Activated naive CD4-positive, alpha-beta T cell treated with anti-CD3 and anti-CD28 coated beads, Interleukin-2, amount 50 U/mL, for 24 hours (primary cell): ENCODE data around the gene SPECC1.
"Not testable (repeated sequence)": the region's sequence is repeated elsewhere in the genome, so short reads cannot be mapped to it uniquely, and the experiment has no call there.

Experiments
- H3K27ac Mint-ChIP-seq: one replicate; pipeline ENCODE4 v1.8.0; 2021; ENCODE audit warnings: mild to moderate bottlenecking, mixed read lengths
- H3K27me3 Mint-ChIP-seq: one replicate; pipeline ENCODE4 v1.8.0; 2021; ENCODE audit warnings: mixed read lengths
- H3K36me3 Mint-ChIP-seq: one replicate; pipeline ENCODE4 v1.8.0; 2021; ENCODE audit warnings: mixed read lengths
- H3K4me1 Mint-ChIP-seq: one replicate; pipeline ENCODE4 v1.8.0; 2021; ENCODE audit warnings: mixed read lengths
- H3K4me3 Mint-ChIP-seq: one replicate; pipeline ENCODE4 v1.8.0; 2021; ENCODE audit warnings: mild to moderate bottlenecking, mixed read lengths
- H3K9me3 Mint-ChIP-seq: one replicate; pipeline ENCODE4 v1.8.0; 2021; ENCODE audit warnings: mixed read lengths

The SPECC1 gene

GRCh38 chr17:20351405-20351804 lies 342.2 kb downstream of the SPECC1 start:
- not testable (repeated sequence) for H3K4me3 Mint-ChIP-seq, H3K9me3 Mint-ChIP-seq, H3K27me3 Mint-ChIP-seq

GRCh38 chr17:20352567-20352966 lies 343.4 kb downstream of the SPECC1 start:
- not testable (repeated sequence) for H3K27ac Mint-ChIP-seq, H3K27me3 Mint-ChIP-seq, H3K4me3 Mint-ChIP-seq, H3K4me1 Mint-ChIP-seq, H3K36me3 Mint-ChIP-seq, H3K9me3 Mint-ChIP-seq

More at GRCh38 chr17:20351405-20351804, 342.2 kb downstream of the SPECC1 start:
- not testable (repeated sequence) for H3K4me1 Mint-ChIP-seq, H3K36me3 Mint-ChIP-seq, H3K27ac Mint-ChIP-seq

- H3K27ac Mint-ChIP-seq, H3K4me1 Mint-ChIP-seq, H3K4me3 Mint-ChIP-seq, H3K27me3 Mint-ChIP-seq, H3K9me3 Mint-ChIP-seq, H3K36me3 Mint-ChIP-seq: not testable (repeated sequence)
These were observed 354.7 kb downstream of the SPECC1 start for GRCh38 chr17:20363846-20364245.
